RWPE2 (cell line): ENCODE data around the gene CDR2L.

ENCODE experiments used
- ATAC-seq: fragments of 200-7000 bp; cut with Tn5 transposase; 3 replicates; pipeline ENCODE4 v1.9.1; 2021; ENCODE audit warnings: low read depth
- DNase-seq: peaks from one replicate; pipeline ENCODE4 v3.0.0-alpha.2; 2020; ENCODE audit warnings: low spot score
- H3K27ac ChIP-seq: fragments of 450-650 bp; 2 replicates; pipeline ENCODE4 v1.5.1; 2017; ENCODE audit warnings: mild to moderate bottlenecking; ENCODE audit not compliant: poor library complexity, severe bottlenecking
- H3K27me3 ChIP-seq: fragments of 250-450 bp; sonication (Bioruptor Pico); 2 replicates; pipeline ENCODE4 v1.5.1; 2021; ENCODE audit warnings: mild to moderate bottlenecking, moderate library complexity; ENCODE audit not compliant: insufficient read depth, poor library complexity, severe bottlenecking
- H3K36me3 ChIP-seq: fragments of 250-450 bp; sonication (Bioruptor Pico); 2 replicates; pipeline ENCODE4 v1.5.1; 2020; ENCODE audit warnings: low read depth, mild to moderate bottlenecking, moderate library complexity
- H3K4me1 ChIP-seq: fragments of 250-450 bp; sonication (Bioruptor Pico); 2 replicates; pipeline ENCODE4 v1.5.1; 2021; ENCODE audit warnings: mild to moderate bottlenecking, moderate library complexity; ENCODE audit not compliant: insufficient read depth, poor library complexity, severe bottlenecking
- H3K4me3 ChIP-seq: fragments of 250-450 bp; sonication (Bioruptor Pico); 2 replicates; pipeline ENCODE4 v1.5.1; 2021; ENCODE audit warnings: mild to moderate bottlenecking, moderate library complexity; ENCODE audit not compliant: severe bottlenecking
- H3K9me3 ChIP-seq: fragments of 250-450 bp; sonication (Bioruptor Pico); 2 replicates; pipeline ENCODE4 v1.5.1; 2021; ENCODE audit warnings: mild to moderate bottlenecking, moderate library complexity; ENCODE audit not compliant: severe bottlenecking
- TF ChIP-seq, protein P1 (sequence below): fragments of 450-650 bp; IDR thresholded peaks from one replicate; pipeline ENCODE4 v1.5.1; 2017; ENCODE audit warnings: mild to moderate bottlenecking, moderate library complexity; ENCODE audit not compliant: poor library complexity, severe bottlenecking

Gene CDR2L

DNA sequence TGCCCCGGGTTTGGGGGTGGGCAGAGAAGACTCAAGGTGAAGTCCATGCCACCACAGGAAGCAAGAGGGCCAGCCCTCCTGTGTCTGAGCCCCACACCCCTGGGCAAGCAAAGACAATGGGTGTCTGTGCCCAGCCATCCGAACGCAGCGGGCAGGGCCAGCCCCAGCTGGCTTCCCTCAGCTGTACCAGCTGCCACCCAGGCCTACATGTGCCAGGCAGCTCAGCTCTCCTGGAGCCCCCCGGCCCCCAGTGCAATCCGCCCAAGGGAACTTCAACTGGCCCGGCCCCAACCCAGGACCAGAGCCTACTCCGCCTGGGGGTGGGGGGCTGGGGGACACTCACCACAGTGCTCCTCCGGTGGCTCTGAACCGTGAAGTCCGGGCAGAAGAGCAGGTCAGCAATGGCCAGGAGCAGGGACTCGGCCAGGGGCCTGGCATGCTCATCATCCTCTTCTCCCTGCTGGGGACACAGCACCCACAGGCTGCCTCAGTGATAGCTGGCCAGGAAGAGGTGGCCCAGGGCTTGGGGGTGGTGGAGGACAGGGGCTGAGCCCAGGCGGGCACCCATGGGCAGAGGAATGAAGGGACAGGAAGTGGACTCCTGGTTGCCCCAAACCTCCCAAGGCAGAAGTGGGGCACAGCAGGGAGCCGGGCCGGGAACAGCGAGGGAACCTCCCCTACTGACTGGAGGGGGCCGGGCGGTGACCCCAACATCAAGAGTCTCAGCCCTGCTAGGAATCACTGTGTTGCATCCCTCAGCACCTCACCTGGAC lies 24.6 kb upstream of the CDR2L start:
- no peak for DNase-seq
- Histone ChIP-seq H3K36me3 (no peaks in the 10 kb centered on the region), H3K4me1 (peaks cover 4% of the 10 kb centered on the region), H3K27me3 (no peaks in the 10 kb centered on the region), H3K27ac (no peak overlapping the region), H3K9me3 (no peaks in the 10 kb centered on the region), H3K4me3 (no peak overlapping the region)
- TF ChIP-seq, protein P1, sequence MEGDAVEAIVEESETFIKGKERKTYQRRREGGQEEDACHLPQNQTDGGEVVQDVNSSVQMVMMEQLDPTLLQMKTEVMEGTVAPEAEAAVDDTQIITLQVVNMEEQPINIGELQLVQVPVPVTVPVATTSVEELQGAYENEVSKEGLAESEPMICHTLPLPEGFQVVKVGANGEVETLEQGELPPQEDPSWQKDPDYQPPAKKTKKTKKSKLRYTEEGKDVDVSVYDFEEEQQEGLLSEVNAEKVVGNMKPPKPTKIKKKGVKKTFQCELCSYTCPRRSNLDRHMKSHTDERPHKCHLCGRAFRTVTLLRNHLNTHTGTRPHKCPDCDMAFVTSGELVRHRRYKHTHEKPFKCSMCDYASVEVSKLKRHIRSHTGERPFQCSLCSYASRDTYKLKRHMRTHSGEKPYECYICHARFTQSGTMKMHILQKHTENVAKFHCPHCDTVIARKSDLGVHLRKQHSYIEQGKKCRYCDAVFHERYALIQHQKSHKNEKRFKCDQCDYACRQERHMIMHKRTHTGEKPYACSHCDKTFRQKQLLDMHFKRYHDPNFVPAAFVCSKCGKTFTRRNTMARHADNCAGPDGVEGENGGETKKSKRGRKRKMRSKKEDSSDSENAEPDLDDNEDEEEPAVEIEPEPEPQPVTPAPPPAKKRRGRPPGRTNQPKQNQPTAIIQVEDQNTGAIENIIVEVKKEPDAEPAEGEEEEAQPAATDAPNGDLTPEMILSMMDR, result no peak
- no peak for ATAC-seq

DNA sequence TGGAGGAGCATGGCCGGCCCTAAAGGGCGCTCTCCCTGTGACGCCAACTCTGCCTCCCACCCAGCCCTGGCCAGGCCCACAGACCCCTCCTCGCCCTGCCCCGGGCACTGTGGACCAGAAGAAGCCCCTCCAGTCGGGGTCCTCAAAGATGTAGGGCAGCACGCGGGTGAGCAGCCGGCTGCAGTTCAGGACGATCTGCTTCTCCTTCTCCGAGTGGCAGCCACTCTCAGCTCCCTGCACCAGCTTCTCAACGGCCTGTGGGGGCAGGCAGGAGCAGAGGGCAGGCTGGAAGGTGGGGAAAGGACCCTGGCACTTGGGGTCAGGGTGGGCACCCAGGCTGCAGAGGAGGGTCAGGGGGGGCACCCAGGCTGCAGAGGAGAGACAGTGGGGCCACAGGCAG lies 23.8 kb upstream of the CDR2L start:
- DNase-seq, result no peak
- no peak overlapping the region for H3K4me3 ChIP-seq

DNA sequence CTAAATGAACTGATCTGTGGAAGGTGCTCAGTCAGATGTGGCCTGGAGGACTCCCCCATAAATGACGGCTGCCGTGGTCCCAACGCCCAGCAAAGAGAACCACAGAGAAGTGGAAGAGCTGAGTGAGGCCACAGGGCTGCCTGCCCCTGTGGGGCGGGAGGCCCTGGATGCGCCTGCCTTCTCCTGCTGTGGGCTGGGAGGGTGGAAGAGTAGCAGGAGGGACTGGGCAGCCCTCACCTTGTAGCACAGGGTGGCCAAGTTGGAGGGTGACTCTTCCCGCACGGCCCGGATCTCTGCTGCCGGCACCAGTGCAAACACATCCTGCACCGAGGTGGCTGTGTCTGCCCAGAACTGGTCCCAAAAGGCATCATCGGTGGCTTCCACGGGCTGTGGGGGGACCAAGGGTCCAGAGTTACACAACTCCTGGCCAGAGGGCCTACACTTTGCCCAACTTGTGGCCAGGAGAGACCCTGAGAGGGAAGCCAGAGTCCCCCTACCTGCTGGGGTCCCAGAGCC lies 23.1 kb upstream of the CDR2L start:
- Histone ChIP-seq H3K27me3 (no peaks in the 10 kb centered on the region), H3K27ac (no peak overlapping the region), H3K36me3 (no peaks in the 10 kb centered on the region), H3K9me3 (no peaks in the 10 kb centered on the region), H3K4me3 (no peak overlapping the region), H3K4me1 (peaks cover 4% of the 10 kb centered on the region)
- TF ChIP-seq, protein P1, result no peak
- ATAC-seq (no peak), DNase-seq (no peak)

More for the DNA sequence above, 23.8 kb upstream of the CDR2L start:
- Histone ChIP-seq H3K9me3 (no peaks in the 10 kb centered on the region), H3K4me1 (peaks cover 4% of the 10 kb centered on the region), H3K36me3 (no peaks in the 10 kb centered on the region), H3K27ac (no peak overlapping the region), H3K27me3 (no peaks in the 10 kb centered on the region)
- TF ChIP-seq, protein P1, result no peak
- ATAC-seq, result no peak

DNA sequence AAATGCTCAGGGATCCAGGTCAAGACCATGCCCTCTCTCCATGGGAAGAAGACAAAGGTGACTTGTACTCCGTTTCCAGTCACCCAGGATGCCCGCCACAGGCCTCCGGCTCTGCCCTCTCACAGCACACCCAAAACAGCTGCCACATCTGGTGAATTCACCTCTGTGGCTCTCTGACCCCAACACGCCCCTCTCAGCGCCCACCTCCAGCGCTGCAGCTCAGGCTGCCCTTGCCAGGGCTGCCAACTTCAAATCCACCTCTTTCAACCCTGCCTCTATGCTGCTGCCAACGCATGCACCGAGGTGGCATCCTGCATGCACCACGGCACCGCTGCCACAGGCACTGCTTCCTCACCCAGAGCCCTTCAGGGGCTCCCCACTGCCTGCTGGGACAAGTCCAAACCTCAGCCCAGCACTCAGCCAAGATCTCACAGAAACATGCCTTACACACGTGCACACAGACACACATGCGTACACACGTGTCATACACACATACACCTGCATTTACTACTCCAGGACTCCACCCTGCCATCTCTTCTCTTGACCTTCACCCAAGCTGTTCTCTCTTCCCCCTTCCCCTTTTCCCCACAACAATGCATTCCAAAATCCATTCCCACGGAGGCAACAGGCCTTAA lies 22.3 kb upstream of the CDR2L start:
- Histone ChIP-seq H3K27ac (no peak overlapping the region), H3K4me1 (peaks cover 4% of the 10 kb centered on the region), H3K36me3 (no peaks in the 10 kb centered on the region), H3K4me3 (no peak overlapping the region), H3K27me3 (no peaks in the 10 kb centered on the region), H3K9me3 (no peaks in the 10 kb centered on the region)
- TF ChIP-seq, protein P1, result no peak
- ATAC-seq (no peak), DNase-seq (no peak)
